Epithelial cell of proximal tubule (primary cell): Measurements from ENCODE around the gene SRBD1. TPM values are rescaled to one million over a fixed set of nuclear protein-coding genes. Genes with fewer than 3 reads are reported as not detected.

Experiments used
- DNase-seq: peaks from one replicate; pipeline ENCODE4 v3.0.0-alpha.2; 2011; ENCODE audit warnings: low read depth
- H3K4me3 ChIP-seq: 2 replicates; pipeline ENCODE4 v1.5.1; 2011; ENCODE audit warnings: low read depth, mild to moderate bottlenecking, low read length
- CTCF ChIP-seq: conservative IDR thresholded peaks from 2 replicates; pipeline ENCODE4 v1.5.1; 2012; ENCODE audit warnings: low read depth, mild to moderate bottlenecking, low read length
- total RNA-seq: library from RNA; depleted of rRNA; stranded (reverse); fragments of >200 nt; gene quantifications from 2 replicates; pipeline ENCODE4 v1.2.3, GENCODE V29; 2015

Gene SRBD1
- total RNA-seq, 1 donor from 2014 or later: 8.1 TPM

GRCh38 chr2:45622336-45623075 lies 11.4 kb upstream of the SRBD1 start:
- no peak overlapping the region for H3K4me3 ChIP-seq
- TF ChIP-seq CTCF: no peak
- no peak for DNase-seq

- TF ChIP-seq CTCF: no peak
- DNase-seq: no peak
- no peak overlapping the region for H3K4me3 ChIP-seq
Measured at GRCh38 chr2:45617496-45617895, 6.4 kb upstream of the SRBD1 start.

GRCh38 chr2:45616658-45617411 lies 5.8 kb upstream of the SRBD1 start:
- no peak for DNase-seq
- TF ChIP-seq CTCF: no peak
- H3K4me3 ChIP-seq: no peak overlapping the region

GRCh38 chr2:45614871-45615415 lies 3.9 kb upstream of the SRBD1 start:
- DNase-seq: no peak
- no peak overlapping the region for H3K4me3 ChIP-seq
- no peak for TF ChIP-seq CTCF

- no peak for DNase-seq
- no peak overlapping the region for H3K4me3 ChIP-seq
- no peak for TF ChIP-seq CTCF
Measured at GRCh38 chr2:45614330-45614729, 3.3 kb upstream of the SRBD1 start.

- DNase-seq: no peak
- no peak overlapping the region for H3K4me3 ChIP-seq
- no peak for TF ChIP-seq CTCF
Measured at GRCh38 chr2:45612731-45613130, 1.7 kb upstream of the SRBD1 start.
